ENCODE results near the gene SLC16A10.

SLC16A10 gene

GRCh38 chr6:111265842-111266241 lies 178.5 kb downstream of the SLC16A10 start:
- no peak for DNase-seq

DNA sequence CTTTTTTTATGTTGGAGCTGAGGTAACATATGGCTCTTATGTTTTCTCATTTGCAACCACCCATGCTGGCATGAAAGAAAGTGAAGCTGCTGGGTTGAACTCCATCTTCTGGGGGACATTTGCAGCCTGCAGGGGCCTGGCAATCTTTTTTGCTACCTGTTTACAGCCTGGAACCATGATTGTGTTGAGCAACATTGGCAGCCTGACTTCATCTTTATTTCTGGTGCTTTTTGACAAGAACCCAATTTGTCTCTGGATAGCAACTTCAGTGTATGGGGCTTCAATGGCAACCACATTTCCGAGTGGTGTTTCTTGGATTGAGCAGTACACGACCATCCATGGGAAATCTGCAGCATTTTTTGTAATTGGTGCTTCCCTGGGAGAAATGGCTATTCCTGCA lies 179.0 kb downstream of the SLC16A10 start:
- DNase-seq, result no peak

- DNase-seq, result no peak
Measured at GRCh38 chr6:111267764-111268333, 180.5 kb downstream of the SLC16A10 start.

GRCh38 chr6:111269401-111269970 lies 182.2 kb downstream of the SLC16A10 start:
- no peak for DNase-seq

- DNase-seq, result no peak
Measured at GRCh38 chr6:111270121-111270520, 182.8 kb downstream of the SLC16A10 start.

DNA sequence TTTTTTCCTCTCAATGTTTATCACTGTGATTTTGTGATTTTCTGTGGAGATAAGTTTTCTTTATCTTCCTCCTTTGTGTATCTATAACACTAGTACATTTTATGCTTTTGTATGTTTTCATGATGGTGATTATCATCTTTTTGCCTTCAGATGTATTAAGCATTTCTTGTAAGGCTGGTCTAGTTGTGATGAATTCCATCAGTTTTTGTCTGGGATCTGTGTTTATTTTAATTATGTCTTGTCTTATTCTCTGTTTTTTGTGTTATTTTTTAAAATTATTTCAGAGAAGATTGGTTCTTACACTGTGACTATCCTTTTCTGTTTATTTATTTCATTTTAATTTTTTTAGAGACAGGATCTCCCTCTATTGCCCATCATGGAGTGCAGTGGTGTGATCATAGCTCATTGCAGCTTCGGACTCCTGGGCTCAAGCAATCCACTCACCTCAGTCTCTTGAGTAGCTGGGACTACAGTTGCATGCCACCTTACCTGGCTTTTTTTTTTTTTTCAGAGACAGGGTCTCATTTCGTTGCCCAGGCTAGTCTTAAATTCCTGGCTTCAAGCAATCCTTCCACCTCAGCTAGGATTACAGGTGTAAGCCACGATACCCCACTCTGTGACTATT lies 187.4 kb downstream of the SLC16A10 start:
- no peak for DNase-seq

- no peak for DNase-seq
Measured at GRCh38 chr6:111276335-111276734, 189.0 kb downstream of the SLC16A10 start.

DNA sequence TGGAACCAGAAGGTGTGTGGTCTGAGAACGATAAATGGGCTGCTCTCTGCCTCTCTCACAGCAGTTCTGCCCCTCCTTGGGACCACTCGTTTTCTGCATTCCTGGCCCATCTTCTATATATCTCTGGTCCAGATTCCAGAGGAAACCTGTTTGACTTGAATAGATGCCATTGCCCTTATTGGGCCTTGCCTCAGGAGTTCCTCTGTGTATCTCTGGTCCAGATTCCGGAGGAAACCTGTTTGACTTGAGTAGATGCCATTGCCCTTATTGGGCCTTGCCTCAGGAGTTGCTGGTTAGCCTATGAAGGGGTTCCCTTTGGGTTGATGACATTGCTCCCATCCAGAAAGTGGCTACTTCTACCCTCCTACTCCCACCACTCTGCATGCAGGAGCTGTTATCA lies 189.4 kb downstream of the SLC16A10 start:
- no peak for DNase-seq

DNA sequence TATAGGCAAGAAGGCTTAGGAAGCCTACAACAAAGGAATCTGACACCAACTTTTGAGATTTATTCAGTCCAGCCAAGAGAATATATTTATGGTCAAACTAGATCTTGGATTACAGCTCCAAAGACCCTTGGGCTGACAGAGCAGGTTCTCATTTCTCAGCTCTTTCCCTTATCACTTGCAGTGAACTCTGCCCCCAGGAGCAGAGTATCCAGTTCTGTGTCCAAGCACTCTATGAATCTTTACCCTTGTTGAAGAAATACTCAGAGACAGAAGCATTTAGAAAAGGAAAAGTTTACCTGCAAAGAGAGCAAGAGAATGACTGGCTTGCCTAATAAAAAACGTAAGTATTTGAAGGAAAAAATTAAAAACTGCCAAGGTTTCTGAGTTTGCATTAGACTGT lies 190.5 kb downstream of the SLC16A10 start:
- no peak for DNase-seq

DNA sequence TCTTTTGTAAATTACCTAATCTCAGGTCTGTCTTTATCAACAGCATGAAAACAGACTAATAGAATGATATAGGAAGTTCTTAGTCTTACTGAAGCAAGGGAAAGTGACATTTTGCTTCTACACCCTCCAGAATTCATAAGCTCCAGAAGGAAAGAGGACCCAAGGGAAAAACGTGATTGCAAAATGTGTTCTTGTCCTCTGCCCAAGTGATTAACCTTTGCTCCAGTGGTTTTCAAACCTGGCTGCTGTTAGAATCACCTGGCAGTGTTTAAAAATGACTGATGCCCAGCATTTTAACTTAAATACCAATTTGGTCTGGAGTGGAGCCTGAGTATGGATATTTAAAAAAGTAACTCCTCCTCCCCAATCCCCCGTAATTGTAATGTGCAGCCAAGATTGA lies 191.4 kb downstream of the SLC16A10 start:
- DNase-seq, result no peak

DNA sequence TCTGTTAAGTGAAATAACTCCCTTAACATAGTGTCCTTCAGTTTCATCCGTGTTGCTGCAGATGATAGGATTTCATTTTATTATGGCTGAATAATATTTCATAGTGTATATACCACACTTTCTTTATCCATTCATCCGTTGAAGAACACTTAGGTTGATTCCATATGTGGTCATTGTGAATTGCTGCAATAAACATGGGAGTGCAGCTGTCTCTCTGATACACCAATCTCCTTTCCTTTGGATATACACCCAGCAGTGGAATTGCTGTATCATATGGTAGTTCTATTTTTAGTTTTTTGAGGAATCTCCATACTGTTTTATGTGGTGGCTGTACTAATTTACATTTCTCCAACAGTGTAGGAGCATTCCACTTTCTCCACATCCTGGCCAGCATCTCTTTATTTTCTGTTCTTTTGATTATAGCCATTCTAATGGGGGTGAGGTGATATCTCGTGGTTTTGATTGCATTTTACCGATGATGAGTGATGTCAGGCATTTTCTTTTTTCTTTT lies 193.2 kb downstream of the SLC16A10 start:
- no peak for DNase-seq
